SK-MEL-5 (cell line): Measurements from ENCODE around the gene CREB3L4. TPM values are rescaled to one million over a fixed set of nuclear protein-coding genes. Genes with fewer than 3 reads are reported as not detected.
"Not testable (repeated sequence)": the region's sequence is repeated elsewhere in the genome, so short reads cannot be mapped to it uniquely, and the experiment has no call there.

Experiments used
- DNase-seq: peaks from one replicate; pipeline ENCODE4 v3.0.0-alpha.2; 2016; ENCODE audit warnings: low read depth, low spot score
- in situ Hi-C: cut with HindIII; loops from 2 replicates; pipeline ENCODE4 v1.10.0; 2016; ENCODE audit warnings: low sequenced_read_pairs, high pct_unique_total_duplicates, low pct_unique_long_range_greater_than_20kb
- small RNA-seq, 2 experiments: library from RNA; depleted of rRNA; stranded (forward); fragments of <200 nt; gene quantifications; one replicate each; pipeline ENCODE3, GENCODE V24; 2014
- total RNA-seq: library from RNA; depleted of rRNA; stranded (reverse); fragments of >200 nt; shearing (Covaris generic); gene quantifications from 2 replicates; pipeline ENCODE4 v1.2.3, GENCODE V29; 2014; rRNA removed

Gene CREB3L4
- total RNA-seq, 1 experiment from 2014 or later: 23.8 TPM

GRCh38 chr1:153995640-153996039, 27.9 kb downstream of the CREB3L4 start:
- in situ Hi-C loops: loop anchor here (25.0 kb wide), 1 partner anchor 183 kb away; no protein-coding TSS in a partner anchor
- DNase-seq: no peak

- DNase-seq: not testable (repeated sequence)
- in situ Hi-C loops: loop anchor here (25.0 kb wide), 1 partner anchor 185 kb away; no protein-coding TSS in a partner anchor
Measured at GRCh38 chr1:153996882-153997281, 29.2 kb downstream of the CREB3L4 start.

GRCh38 chr1:154000420-154000819, 32.7 kb downstream of the CREB3L4 start:
- in situ Hi-C loops: no loop called here
- DNase-seq: no peak

GRCh38 chr1:154006136-154006535, 38.4 kb downstream of the CREB3L4 start:
- no peak for DNase-seq
- in situ Hi-C loops: no loop called here

- DNase-seq: no peak
- in situ Hi-C loops: no loop called here
Measured at GRCh38 chr1:154012129-154012528, 44.4 kb downstream of the CREB3L4 start.

- DNase-seq, in situ Hi-C loops: not testable (repeated sequence)
Measured at GRCh38 chr1:154012543-154012942, 44.8 kb downstream of the CREB3L4 start.

- no peak for DNase-seq
- in situ Hi-C loops: no loop called here
Measured at GRCh38 chr1:154014154-154014907, 46.6 kb downstream of the CREB3L4 start.

GRCh38 chr1:154019269-154019668, 51.6 kb downstream of the CREB3L4 start:
- no peak for DNase-seq
- in situ Hi-C loops: no loop called here

- DNase-seq: no peak
- in situ Hi-C loops: no loop called here
Measured at GRCh38 chr1:154019940-154020339, 52.2 kb downstream of the CREB3L4 start.

Small RNA genes within 50 kb of the gene (small RNA-seq; reads per million reads assigned to genes)
- 0 reads per million in 2 experiments for gene MIR6737

Other genes starting within 250 kb of the CREB3L4 start
- 63.2 and 77.5 TPM in 2 replicates for gene INTS3, start 239.9 kb upstream of the CREB3L4 start, total RNA-seq
- gene SLC27A3, start 192.5 kb upstream of the CREB3L4 start, total RNA-seq: 174 and 184 TPM in 2 replicates
- 8.4 and 8.7 TPM in 2 replicates for gene GATAD2B, start 44.9 kb upstream of the CREB3L4 start, total RNA-seq
- gene DENND4B, start 21.2 kb upstream of the CREB3L4 start, total RNA-seq: 13.8 and 17.9 TPM in 2 replicates
- 11.1 and 14.8 TPM in 2 replicates for gene CRTC2, start 9.3 kb upstream of the CREB3L4 start, total RNA-seq
- 240 and 242 TPM in 2 replicates for gene SLC39A1, start 4.4 kb upstream of the CREB3L4 start, total RNA-seq
- gene JTB, start 9.8 kb downstream of the CREB3L4 start, total RNA-seq: 348 and 362 TPM in 2 replicates
- gene RAB13, start 18.4 kb downstream of the CREB3L4 start, total RNA-seq: 52.4 and 55.6 TPM in 2 replicates
- 5,494 and 5,700 TPM in 2 replicates for gene RPS27, start 22.9 kb downstream of the CREB3L4 start, total RNA-seq
- not detected in 2 replicates for gene NUP210L, start 187.2 kb downstream of the CREB3L4 start, total RNA-seq
- gene TPM3, start 224.2 kb downstream of the CREB3L4 start, total RNA-seq: 706 and 766 TPM in 2 replicates
- gene CFAP141, start 238.4 kb downstream of the CREB3L4 start, total RNA-seq: not detected in 2 replicates